GM18867 (cell line): ENCODE results near the gene RETN.

ENCODE experiments used
- ATAC-seq: cut with Tn5 transposase; IDR thresholded peaks from one replicate; pipeline ENCODE4 v1.9.1; 2021; ENCODE audit warnings: mild to moderate bottlenecking, moderate library complexity; ENCODE audit not compliant: unreplicated experiment

The RETN gene, protein sequence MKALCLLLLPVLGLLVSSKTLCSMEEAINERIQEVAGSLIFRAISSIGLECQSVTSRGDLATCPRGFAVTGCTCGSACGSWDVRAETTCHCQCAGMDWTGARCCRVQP

DNA sequence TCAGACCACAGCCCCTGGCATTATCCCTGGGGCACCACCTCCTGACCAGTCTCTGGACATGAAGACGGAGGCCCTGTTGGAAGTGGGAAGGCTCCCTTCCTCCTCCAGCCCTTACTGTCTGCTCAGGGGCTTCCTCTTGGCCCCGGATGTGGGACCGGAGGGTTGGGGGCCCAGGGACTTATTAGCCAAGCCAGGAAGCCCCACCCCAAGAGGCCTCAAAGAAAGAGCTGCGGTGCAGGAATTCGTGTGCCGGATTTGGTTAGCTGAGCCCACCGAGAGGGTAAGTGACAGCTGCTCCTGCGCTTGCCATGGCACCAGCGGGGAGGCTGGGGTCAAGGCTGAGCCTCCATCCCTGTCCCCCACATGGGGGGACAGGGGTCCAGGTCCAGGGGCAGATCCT lies at the start of gene RETN:
Gene RETN (plus strand): TSS at position 208 of the 400 bp plus-strand sequence. CDS start 278 bp downstream, outside the sequence.
- no peak for ATAC-seq

DNA sequence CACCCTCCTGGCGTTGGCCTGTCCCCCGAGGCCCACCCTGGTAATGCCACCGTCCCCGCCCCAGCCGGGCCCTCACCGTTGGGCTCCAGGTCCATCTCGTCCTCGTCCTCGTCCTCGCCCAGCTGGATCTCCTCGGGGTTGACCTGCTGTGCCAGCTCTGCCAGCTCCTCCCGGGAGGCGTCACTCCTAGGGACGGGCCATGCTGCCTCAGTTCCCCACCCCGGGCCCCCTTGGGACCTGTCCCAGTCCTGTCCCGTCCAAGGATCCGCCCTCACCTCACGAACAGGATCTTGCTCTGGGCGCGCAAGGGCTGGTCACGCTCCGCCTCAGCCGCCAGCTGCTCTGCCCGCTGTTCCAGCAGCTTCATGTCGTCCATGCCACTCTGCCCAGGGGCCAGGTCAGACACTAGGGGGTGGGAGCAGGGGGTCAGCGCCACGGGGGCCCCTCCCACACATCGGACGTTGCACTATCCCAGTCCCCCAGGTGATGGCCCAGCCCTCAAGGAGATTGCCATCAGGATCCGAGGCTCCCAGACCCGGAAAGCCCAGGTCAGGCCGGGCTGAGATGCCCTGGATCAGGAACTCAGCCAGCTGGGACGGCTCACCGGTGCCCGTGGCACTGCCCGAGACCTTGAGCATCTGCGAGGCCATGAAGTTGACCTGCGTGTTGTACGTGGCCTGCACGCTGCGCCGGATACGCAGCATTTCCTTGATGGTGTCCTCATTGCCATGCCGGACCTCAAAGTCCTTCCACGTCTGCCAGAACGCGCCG lies 49.0 kb upstream of the RETN start:
- ATAC-seq: no peak

DNA sequence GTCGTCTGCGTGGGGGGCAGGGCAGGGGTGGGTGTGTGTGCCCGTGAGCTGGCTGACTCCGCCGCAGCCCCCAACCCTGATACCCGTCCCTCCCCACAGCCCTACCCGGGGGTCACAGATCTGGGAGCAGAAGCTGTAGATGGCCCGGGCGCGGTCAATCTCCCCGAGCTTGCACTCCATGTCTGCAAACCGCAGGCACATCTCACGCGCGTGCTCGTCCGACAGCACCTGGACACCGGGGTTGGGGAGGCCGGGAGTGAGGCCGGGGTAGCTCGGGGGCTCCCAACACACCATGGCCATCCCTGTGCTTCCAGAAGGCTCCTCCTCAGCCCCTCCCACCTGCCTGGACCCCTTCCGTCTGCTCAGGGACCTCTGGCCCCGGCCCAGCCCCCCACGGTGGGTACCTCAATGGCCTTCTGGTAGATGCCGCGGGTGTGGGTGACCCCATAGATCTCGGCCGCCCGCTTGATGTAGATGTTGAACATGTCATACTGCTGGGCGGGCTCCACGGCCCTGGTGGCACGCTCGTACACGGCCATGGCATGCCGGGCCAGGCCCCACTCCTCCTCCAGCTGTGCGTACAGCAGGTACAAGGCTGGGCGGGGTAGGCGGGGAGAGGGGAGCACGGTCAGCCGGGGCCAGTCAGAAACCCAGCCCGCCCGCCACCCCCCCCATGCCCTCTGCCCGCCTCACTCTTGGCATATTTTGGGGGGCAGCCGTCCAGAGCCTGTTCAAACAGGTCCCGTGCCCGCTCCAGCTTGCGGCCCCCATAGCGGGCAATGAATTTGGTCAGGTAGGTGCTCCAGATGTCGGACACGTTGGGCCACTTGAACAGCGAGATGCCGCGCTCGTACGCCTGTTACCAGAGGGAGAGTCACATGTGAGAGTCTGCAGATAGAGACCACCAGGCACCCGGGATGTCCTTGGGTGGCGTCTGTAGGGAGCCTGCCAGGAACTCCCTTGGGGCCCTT lies 48.1 kb upstream of the RETN start:
- ATAC-seq: no peak

DNA sequence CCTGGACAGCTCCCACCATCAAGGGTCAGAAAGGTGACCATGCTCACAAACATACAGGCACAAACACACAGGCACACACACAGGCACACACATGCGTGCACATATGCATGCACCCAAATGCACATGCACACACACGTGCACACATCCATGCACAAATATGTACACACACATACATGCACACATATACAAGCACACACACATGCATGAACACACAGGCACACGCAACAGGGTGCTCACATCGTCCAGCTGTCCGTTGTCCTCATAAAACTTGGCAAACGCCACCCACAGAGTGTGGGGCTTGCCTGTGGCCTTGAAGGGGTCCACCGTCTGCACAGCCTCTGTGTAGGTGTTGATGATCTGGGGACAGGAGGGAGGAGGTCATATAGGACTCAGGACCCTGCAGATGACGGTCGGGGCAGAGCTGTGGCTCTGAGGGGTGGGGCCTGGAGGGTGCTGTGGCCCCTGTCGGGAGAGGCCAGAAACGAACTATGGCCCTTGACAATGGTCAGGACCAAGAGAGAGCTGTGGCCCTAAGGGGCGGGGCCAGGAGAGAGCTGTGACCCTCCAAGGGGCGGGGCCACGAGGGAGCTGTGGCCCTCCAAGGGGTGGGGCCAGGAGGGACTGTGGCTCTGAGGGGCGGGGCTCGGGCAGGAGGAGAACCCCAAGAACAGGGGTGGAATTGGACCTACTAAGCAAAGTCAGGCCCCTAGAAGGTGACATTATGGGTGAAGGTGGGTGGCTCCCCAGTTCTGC lies 45.7 kb upstream of the RETN start:
- no peak for ATAC-seq

DNA sequence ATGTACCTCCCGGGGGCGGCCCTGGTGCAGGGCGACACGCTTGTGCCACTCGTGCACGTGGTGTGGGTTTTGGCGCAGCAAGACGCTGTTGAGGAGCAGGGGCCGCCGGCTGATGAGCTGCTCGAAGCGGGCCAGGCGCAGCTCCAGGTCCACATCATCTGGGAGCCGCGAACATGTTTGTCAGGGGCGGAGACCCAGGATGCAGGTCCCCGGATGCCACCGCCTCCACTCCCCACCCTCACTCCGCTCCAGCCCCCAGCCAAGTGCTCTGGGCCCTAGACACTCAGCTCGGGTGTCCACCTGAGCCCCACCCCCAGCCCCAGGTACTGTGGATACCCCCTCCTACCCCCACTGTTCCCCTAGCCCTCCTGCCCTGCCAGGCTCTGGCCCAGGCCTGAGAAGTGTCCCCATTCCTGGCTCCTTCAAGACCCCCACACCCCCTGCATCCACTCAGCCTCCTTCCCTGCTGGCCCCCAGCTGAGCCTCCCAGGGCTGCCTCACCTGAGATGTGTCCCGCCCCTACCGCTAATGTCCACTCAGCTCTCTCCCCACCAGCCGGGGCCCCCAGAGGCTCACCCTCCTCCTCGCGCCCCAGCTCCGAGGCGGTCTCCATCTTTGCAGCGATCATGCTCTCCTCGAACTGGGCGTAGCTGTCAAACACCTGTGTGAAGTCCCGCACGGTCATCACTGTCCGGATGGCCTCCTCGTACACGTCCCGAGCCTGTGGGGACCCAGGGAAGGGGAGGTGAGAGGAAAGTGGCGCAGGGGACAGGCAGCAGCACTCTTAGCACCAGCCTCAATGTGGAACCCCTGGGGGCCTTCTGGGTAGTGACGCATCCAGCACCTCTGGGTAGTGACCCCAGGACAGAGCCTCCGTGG lies 44.9 kb upstream of the RETN start:
- ATAC-seq: no peak

DNA sequence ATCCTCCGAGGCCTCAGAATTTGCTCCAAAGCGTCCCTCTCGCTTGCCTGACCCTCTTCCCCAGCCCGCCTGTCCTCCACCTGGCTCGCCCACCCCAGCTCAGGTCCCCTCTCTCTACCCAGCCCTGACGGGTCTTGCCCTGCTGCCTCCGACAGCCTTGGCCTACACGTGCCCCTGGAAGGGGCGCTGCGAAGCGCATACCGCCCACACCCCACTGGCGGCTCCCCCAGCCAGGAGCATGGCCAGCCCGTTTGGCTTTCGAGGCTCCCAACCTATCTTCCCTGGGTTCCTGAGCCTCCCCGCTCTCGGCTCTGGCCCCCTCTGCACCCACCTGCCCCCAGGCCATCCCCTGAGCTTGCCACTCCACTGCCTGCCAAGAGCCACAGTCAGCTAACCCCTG lies 44.0 kb upstream of the RETN start:
- ATAC-seq: no peak

DNA sequence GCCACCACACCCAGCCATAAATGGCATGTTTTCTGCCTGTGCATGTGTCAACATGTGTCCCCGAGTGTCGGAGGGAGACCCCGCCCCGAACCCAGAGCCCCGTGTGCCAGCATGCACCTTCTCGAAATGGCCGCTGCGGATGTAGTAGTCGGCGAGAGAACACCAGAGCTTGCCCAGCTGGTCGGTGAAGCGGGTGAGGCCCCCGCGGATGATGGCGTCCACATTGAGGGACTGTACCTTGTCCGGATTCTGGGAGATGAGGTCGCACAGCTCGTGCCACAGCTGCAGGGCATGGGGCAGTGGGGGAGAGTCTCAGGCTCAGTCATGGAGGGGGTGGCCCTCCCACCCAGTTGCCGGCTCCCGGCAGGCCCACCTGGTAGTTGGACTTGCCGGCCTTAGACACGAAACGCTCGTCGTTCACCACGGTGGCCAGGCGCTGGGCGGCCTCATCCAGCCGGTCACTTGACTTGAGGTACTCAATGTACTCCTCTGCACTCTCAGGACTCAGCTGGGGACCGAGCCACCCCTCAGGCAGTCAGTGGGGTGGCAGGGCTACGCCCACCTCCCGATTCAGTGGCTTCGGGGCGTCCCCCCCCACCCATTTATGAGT lies 43.0 kb upstream of the RETN start:
- ATAC-seq: no peak

DNA sequence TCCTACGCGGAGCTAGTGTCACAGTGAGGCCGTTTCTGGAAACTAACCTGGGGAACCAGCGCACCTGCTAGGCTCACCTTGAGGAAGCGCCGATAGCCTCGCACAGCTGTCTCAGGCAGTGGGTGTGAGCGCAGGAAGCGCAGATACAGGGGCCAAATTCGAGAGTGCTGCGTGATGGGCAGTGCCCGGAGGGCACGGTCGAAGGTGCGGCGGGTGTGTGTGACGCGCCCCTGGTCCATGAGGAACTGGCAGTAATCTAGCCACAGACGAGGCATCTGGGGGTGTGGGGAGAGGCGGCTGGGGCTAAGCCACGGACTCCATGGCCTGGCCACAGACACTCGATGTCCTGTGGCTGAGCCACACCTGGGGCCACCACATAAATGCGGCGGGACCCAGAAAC lies 41.7 kb upstream of the RETN start:
- ATAC-seq: no peak

DNA sequence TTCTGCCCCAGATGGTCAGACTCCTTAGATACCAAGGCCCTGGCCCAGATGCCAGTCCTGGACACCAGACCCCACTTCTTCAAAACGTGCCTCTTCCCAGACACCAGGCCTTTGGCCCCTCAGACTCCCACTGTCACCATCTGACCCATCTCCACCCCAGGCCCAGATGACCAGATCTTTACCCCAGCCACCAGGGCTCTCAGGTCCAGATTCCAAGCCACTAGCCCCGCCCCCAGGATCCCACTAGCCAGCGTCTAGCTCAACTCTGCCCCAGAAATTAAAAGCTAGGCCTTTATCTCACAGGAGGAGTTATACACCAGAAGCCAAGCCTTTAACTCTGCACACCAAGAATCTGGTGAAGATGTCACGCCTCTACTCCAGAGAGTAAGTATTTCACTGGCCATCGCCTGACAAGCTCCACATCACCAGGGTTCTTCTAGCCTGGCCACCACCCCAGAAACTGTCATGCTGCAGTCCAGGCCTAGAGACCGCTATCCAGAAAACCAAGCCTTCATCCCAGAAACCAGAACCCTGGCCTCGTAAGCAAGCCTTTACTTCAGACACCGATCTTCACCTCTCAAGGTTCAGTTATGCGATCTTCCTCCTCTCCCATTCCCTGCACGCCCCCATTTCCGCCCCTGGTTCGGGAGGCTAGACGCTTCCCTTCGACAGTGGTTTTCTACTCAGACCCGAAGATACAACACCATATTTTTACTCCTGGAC lies 40.1 kb upstream of the RETN start:
- no peak for ATAC-seq

DNA sequence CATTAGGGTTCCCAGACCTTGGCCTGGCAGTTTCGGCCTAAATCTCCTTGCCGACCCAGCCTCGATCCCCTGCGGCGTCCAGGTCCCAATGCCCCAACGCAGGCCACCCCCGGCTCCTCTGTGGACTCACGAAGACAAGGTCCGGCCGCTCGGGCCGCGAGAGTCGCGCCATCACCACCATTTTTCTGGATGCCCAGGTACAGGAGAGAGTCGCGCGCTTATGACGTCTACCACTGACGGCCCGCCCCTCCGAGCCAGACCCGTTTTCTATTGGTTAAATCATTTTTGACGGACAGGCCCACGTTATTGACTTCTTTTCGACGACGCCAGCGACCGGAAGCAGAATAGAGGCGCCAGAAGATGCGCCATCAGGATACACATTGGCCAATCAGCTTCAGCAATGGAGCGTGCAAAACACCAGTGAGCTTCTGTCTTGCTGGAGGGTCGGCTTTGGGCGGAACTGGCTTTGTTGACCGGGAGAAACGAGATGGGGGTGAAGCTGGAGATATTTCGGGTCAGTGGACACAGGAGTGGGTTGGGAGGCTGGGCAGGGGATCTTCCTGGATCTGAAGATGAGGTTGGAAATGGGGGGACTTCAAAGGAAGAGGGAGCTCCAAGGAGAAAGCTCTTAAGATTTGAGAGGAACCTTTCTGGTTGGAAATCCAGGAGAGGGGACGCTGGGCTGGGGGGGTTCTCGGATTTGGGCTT lies 39.3 kb upstream of the RETN start, which contains the start of the genes PET100 and XAB2:
Gene PET100 (plus strand): TSS at position 447 of the 708 bp plus-strand sequence. CDS start 41 bp downstream, at position 488.
Gene XAB2 (minus strand): TSS at position 199 of the 708 bp plus-strand sequence. CDS start 18 bp downstream, at position 181.
- peak; percentile 90 for ATAC-seq

DNA sequence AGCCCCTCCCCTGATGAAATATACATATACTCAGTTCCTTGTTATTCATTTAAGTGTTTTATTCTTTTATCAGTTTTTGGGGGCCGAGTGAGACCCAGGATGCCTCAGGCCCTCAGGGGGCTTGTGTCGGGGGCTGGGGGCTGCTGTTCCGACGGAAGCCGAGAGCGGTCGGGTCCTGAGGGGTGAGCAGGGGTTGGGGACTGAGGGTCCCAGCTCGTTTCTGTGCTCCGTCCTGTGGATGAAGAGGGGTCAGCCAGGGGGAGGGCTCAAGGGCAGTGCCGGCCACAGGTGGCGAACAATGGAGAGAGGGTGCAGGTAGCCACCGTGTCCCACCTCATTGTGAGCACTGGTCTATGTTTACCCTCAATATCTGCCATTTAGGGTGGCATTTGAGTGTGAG lies 37.3 kb upstream of the RETN start:
- no peak for ATAC-seq

DNA sequence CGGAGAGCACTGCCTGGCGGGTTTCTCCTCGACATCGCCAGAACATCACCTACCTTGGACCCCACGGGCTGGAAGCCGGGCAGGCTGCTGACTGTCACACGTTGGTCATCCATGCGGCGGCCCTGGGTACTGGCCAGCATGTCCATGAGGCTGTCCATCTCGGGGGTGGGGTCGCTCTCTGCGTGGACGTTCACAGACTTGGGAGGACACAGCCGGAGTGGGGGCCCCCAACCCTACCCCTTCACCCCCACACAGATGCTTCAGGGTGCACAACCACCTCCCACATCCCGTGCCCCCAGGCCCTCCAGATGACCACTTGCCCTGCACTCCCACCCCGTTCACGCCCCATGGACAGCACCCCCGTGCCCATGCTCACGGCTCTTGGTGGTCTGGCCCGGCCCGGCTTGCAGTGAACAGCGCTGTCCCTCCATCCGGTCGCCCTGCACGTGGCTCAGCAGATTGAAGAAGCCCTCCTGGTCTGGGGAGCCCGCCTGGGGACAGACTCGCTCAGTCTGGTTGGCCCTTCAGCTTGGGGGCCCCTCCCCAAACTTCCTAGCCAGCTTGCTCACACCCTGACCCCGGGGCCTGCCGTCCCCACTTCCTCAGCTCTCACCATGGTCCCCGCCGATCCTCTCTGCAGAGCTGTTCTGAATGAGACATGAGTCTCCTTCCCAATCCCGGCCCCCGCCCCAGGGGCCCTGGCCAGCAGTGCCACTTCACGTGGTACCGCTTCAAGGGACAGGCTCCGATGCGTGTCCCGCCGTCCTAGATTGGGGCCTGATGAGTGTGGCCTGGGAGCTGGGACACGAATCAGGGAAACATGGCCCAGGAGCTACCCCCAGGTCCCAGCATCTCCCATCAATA lies 36.3 kb upstream of the RETN start:
- ATAC-seq: no peak

DNA sequence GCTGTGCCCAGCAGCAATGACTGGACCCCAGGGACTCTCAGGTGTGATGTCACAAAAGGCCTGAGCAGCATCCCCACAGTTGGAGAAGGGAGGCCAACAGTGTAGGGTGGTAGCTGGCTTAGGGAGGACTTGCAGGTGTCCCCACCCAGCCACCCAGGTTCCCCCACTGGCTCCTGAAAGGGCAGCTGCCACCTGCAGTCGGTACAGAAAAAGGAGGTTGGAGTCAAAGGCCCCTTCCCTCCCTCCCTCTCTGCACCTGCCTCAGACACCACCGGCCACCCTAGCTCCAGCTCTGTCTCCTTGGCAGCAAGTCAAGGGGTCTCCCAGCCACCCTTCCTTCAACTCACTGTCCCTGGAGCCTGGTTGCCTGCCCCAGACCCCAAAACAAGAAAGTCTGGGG lies 35.2 kb upstream of the RETN start, which contains the start of gene PCP2:
Gene PCP2 (minus strand): TSS at position 22 of the 400 bp plus-strand sequence. CDS start 262 bp downstream, outside the sequence.
- ATAC-seq: no peak

DNA sequence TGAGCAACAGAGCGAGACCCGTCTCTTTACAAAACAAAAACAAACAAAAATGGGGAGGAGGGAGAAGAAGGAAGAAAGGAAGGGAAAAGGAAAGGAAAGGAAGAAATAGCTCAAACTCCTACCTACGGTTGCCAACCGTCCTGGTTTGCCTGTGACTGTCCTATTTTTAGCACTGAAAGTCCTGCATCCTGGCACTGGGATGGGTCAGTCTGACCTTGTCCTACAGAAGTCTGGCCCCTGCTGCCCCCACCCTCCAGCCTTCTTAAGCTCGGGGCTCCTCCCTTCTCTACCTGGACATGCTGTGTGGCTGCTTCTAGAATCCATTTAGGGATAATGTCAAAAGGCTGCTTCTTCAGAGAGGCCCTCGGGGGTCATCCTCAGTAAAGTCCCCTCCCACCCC lies 33.2 kb upstream of the RETN start:
- no peak for ATAC-seq

DNA sequence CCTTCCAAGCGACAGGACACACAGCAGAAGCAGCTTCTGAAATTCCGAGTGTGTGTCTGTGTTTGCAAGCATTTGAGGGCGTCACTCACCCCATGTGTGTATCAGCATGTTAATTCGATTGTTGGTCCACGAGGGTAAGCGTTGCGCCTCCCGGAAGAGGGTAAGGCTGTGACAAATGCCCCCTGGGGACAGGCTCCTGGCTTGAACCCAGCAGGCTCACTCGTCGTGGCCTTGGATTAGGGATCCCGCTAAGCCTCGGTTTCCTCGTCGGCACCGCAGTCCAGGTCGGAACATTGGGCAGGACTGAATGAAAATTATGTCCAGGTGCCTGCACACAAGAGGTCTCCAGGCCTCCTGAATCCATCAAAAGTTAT lies 32.5 kb upstream of the RETN start:
- no peak for ATAC-seq

DNA sequence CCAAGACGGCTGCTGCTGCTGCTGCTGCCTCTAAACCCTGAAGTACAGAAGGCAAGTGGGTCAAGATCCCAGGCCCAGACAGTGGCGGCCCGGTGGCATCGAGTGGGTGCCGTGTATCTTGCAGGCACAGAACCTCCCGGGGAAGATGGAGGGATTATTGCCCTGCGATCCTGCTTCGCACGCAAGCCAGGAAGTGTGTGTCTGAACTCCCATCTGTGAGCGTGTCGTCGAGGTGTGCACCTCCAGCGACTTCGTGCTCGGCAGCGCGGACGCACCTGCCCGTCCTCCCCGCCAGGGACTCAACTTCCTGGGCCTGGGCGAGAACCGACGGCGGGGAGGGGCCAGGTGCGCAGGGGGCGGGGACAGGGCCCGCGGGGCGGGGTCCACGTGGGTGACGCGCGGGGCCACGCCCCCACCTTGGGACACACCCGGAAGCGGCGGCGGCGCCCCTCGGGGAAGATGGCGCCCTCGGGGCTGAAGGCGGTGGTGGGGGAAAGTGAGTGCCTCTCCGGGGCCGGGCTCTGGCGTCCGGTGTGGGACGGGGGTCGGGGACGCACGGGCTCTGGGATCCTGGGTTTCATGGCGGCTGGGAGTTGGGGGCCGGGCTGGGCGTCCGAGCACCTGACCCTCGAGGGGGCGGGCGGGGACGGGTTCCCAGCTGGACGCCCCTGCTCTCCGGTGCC lies 32.0 kb upstream of the RETN start, which contains the start of gene STXBP2:
Gene STXBP2 (plus strand): TSS at position 420 of the 683 bp plus-strand sequence. CDS start 40 bp downstream, at position 460.
- ATAC-seq: peak; percentile 65
